GM18870 (cell line): Measurements from ENCODE around the gene GAGE12J.
"Not testable (repeated sequence)": the region's sequence is repeated elsewhere in the genome, so short reads cannot be mapped to it uniquely, and the experiment has no call there.

Source experiments
- ATAC-seq: cut with Tn5 transposase; IDR thresholded peaks from one replicate; pipeline ENCODE4 v1.9.1; 2021; ENCODE audit warnings: moderate library complexity; ENCODE audit not compliant: unreplicated experiment

The GAGE12J gene

DNA sequence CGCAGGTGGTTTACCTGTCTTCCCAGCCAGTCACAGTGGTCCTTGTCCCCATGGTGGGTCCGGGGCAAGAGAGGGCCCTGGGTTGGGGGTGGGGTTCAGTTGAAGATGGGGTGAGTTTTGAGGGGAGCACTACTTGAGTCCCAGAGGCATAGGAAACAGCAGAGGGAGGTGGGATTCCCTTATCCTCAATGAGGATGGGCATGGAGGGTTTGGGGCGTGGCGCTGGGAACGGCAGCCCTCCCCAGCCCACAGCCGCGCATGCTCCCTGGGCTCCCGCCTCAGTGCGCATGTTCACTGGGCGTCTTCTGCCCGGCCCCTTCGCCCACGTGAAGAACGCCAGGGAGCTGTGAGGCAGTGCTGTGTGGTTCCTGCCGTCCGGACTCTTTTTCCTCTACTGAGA is at the start of gene GAGE12J:
GAGE12J (plus strand) TSS at position 301 of the 400 bp plus-strand sequence. CDS start 1,157 bp downstream, outside the sequence.
- ATAC-seq = not testable (repeated sequence)

DNA sequence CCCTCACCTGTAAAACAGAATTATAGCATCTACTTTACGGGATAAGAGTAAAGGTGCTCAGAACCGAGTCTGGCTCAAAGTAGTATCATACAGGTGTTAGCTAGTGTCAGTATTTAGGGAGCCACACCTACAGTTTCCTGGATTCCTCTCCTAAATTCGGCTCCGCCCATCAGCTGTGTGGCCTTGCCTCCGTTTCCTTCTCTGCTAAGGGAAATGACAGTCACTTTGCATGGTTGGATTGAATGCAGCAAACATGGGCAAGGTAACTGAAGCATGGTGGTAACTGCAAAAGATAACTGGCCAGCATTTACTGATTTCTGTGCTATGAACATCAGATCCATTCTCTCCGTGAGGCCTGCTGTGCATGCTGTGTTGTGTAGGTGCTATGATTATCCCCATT is 49.4 kb upstream of the GAGE12J start:
- ATAC-seq = no peak

- no peak for ATAC-seq
These were observed 48.6 kb upstream of the GAGE12J start for GRCh38 chrX:49273181-49273727.

DNA sequence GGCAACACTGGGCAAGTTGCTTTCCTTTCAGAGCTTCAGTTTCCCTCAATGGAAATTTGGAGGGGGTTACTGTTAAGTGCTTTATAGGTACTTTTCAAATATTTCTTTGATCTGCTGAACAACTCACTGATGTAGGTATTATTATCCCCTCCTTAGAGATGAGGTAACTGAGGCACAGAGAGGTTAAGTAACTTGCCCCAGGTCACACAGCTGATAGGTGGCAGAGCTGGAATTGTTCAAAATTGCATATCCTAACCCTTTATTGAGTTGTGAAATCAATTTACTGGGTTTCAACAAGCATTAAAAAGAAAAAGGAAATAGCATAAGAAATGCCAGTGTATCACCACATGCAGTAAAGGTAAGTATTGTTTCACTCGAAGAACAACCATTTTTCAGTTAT is 45.6 kb upstream of the GAGE12J start:
- ATAC-seq = no peak

DNA sequence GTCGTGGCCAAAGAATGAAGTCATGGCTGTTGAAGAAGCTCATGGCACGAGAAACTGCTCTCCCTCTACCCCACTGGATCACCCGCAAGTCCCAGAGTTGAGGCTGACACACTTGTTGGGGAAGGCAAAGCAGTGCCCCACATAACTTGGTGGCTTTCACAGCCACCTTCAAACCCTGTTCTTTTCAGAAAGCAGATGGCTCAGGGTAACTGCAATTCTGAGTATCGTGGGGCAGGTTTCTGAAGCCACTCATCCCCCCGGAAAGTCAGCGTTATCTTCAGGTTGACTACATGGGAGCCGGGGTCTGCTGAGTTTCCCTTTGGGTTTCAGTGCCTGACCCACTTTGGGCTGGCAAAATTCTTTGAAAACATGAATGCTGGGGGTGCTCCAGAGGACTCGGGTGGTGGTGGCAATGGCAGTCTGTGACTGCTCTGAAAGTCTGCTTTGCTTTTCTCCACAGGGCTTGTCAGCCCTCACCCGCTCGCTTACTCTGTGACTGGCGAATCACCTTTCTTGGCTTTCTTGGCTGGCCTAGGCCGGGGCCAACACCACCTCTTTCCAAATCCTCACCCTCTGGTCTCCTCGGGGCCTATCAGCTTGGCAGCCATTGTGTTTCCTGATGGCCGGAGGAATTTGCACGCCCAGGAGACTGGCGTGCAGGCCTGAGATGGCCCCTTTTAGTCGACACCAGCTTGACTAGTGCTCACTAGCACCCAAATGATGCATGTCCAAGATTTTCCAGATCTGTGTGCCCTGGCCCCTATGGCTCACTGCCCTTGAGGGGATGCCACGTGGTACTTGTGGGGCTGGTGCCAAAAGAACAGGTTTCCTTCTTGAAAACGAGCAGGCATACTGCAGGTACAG is 44.9 kb upstream of the GAGE12J start:
- no peak for ATAC-seq

- ATAC-seq = no peak
These were observed 44.4 kb upstream of the GAGE12J start for GRCh38 chrX:49277535-49277830.

- ATAC-seq = no peak
These were observed 43.8 kb upstream of the GAGE12J start for GRCh38 chrX:49278081-49278480.

DNA sequence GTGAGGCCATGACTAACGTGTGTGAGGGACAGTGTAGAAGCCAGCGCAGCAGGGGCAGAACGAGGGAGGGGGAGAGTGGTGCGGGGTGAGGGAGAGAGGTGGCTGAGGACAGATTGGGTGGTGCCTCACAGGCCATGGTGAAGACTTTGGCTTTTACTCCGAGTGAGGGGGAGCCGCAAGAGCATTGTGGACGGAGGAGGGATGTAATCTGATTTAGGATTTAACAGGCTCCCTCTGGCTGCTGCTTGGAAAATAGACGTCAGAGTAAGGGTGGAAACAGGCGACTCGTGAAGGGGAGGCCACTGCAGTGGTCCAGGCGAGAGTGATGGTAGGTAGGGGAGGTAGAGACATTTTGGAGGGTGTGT is 39.2 kb upstream of the GAGE12J start:
- no peak for ATAC-seq

DNA sequence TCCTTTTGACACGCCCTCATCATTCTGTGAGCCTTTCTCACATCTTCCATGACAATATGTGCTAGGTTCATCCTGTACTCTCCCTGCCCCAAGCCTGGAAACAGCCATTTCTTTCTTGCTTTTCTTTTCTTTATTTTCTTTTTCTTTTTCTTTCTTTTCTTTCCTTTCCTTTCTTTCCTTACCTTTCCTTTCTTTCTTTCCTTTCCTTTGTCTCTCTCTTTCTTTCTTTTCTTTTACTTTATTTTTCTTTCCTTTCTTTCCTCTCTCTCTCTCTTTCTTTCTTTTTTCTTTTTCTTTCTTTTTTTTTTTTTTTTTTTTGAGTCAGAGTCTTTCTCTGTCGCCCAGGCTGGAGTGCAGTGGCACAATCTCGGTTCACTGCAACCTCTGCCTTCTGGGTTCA is 37.6 kb upstream of the GAGE12J start:
- ATAC-seq = no peak

- no peak for ATAC-seq
These were observed 35.7 kb upstream of the GAGE12J start for GRCh38 chrX:49286136-49286535.

DNA sequence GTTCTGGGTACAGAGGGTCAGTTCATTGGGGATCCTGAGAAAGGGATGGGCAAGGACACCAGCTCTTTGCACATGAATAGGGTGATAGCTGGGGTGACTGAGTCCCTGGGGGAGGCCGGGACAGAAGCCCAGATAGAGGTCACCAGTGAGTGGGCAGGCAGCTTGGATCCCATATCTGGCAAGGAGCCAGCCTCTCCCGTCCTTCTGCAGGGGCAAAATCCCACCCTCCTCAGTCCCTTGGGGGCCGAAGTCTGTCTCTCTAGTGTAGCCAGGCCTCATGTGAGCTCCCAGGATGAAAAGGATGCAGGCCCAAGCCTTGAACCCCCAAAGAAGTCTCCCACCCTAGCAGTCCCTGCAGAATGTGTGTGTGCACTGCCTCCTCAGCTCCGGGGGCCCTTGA is 35.3 kb upstream of the GAGE12J start:
- no peak for ATAC-seq

DNA sequence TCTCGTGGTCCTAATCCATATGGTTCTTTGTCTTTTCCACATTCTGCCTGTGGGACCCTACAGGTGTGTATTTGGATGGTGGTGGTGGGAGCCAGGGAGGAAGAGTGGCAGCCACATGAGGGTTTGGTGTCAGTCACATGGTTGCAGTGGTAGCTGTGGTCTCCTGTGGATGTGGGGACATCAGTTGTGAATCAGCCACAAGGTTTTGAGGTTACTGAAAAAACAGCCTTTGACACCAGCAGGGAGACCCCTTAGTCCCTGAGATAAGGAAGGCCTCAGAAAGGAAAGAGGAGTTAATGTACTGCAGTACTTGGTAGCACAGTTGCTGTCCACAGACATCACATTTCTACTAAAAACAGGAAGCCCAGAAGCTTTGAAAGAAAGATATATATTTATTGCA is 34.2 kb upstream of the GAGE12J start:
- ATAC-seq = no peak

DNA sequence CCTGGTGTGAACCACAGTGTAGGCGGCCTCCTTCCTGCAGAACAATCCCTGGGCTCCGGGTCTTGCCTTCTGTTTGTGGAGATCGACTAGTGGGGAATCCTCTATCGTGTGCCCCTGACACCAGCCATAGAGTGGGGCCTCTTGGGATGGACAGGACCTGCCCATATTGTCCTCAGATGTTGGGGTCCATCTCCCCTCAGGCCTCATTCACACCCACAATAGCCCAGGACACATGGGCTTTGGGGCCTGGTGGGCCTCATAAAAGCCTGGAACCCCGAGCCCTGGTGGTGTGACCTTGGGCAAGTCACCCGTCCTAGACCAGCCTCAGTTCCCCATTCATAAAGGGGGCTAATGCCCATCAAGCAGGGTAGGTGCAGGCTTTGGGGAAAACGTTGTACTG is 31.6 kb upstream of the GAGE12J start:
- ATAC-seq = no peak

GRCh38 chrX:49291615-49292337 is 30.1 kb upstream of the GAGE12J start:
- no peak for ATAC-seq

DNA sequence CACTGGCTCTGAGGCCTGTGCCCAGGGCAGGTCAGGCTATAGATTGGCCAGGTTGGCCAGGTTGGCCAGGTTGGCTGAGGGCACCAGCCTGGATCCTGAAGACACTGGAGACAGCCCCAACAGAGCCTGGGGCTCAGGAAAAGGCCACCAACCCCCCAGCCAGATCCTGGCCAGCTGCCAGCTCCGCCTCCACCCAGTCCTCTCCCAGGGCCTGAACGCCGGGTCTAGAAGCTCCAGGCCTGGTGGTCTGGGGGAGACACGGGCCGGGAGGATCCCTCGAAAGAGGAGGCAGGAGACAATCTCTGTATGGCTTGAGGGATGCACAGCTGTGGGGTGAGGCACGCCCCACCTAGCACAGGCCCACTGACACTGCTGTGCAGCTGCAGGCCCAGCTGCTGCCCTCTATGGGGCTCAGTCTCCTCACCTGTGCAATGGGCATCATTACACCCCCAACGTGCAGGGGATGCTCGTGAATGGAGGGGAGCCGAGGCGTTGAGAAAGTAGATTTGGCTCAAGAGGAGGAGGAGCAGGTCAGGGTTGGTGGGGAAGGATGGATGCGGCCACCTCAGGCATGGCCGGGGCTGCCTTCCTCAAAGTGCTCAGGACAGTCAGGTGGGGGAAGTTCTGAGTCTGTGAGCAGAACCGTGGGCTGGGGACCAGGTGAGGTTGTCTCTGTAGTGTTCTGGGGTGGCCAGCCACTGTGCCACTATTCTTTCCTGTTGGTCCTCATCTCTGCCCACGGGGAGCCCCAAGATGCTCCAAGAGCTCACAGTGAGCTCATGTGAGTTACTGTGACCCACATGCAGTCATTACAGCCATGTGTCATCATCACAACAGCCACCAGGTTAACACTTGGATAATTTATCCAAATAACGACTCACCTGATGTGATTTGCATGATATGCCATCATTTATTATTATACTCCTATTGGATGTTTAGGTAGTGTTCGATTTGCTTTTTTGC is 29.2 kb upstream of the GAGE12J start:
- ATAC-seq = no peak

DNA sequence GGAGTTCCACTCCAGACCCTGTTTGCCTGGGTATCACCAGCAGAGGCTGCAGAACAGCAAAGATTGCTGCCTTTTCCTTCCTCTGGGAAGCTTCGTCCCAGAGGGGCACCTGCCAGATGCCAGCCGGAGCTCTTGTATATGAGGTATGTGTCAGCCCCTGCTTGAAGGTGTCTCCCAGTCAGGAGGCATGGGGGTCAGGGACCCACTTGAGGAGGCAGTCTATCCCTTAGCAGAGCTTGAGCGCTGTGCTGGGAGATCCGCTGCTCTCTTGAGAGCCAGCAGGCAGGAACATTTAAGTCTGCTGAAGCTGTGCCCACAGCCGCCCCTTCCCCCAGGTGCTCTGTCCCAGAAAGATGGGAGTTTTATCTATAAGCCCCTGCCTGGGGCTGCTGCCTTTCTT is 22.5 kb upstream of the GAGE12J start:
- not testable (repeated sequence) for ATAC-seq

GRCh38 chrX:49300703-49301102 is 21.1 kb upstream of the GAGE12J start:
- no peak for ATAC-seq

- ATAC-seq = no peak
These were observed 18.5 kb upstream of the GAGE12J start, which contains the start of gene GAGE10 for GRCh38 chrX:49303346-49303745. Gene GAGE10 (plus strand): TSS chrX:49303646. CDS start chrX:49304860, 1,214 bp downstream.

- ATAC-seq = not testable (repeated sequence)
These were observed 14.1 kb upstream of the GAGE12J start for GRCh38 chrX:49307775-49308174.

DNA sequence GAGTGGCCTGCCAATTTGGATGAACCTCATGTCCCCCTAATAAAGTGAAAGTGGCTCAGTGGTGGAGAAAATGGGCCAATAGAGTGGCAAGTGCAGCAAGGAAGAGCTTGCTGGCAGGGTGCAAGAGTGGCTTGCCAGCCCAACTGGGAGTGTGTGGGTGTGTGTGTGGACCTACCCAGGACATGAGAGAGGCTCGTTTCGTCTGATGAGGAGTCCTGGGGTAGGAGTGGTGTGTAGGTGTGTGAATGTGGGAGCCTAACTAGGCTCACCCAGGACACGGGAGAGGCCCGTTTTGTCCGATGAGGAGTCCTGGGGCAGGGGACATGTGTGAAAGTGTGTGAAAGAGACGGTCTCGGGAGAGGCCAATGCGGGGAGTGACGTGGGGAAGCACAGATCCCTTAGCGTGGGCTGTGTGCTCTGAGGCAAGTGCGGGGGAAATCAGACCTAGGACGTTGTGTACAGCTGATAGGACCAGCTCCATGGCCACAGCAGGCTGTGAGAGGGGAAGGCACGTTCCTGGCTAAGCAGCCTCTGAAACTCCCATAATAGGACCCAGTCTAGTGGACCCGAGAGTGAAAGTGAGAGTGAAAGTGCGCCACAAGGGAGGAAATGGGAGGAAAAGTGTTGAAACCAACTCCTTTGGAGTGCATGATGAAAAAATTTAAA is 13.1 kb upstream of the GAGE12J start:
- no peak for ATAC-seq
